Measurements from ENCODE around the gene RBM42. TPM values are rescaled to one million over a fixed set of nuclear protein-coding genes. Genes with fewer than 3 reads are reported as not detected.

RBM42 gene
- polyA plus RNA-seq, 3 donors from 2014 or later: 51.4 to 91.8 (median 72.7) TPM

DNA sequence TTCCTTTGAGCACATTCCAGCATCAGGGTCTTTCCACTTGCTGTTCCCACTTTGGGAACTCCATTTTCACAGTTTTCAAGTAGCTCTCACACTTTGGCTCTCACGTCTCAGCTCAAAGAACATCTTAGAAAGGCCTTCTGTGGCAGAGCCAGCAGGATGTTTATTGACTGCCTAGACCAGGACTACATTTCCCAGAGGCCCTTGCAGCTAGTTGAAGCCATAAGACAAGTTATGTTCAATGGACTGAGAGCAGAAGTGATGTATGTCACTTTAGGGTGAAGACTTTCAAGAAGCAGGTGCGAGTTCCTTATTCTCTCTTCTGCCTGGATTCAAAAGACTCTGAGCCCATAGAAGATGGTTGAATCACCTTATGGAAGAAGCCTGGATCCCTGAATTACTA lies 20.6 kb upstream of the RBM42 start:
- Mint-ChIP-seq H3K9me3 (peaks cover 0 to 6% (median 2%) of the 10 kb centered on the region in 6 donors), H3K27me3 (ENCODE audit: low read depth in 3 of 3) (peaks cover 6 to 7% (median 6%) of the 10 kb centered on the region in 3 donors), H3K4me3 (no peak overlapping the region), H3K4me1 (peaks cover 12% of the 10 kb centered on the region in 2 donors), H3K27ac (no peak overlapping the region), H3K36me3 (peaks cover 0 to 3% (median 0%) of the 10 kb centered on the region in 3 donors)
- DNase-seq: no peak

DNA sequence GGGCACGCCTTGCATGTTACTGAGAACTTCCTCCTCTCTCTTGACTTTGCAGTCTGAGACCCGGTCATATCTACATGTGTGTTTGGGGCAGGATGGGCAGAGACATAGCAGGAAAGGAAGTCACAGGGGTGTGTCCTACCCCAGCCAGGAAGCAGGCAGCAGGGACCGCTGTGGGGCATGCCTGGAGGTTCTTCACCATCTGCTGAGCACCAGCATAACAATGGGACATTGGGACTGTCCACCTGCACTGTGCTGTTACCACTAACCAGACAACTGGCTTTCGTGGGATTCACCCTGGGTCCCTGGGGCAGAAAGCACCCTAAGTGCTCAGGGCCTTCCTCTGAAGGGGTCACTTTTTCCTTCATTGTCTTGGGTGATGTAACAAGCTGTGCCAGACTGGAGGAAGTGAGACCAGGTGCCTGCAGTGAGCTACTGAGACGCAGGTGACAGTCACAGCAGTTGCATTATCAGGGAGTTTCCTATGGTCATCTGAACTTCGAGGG lies 18.9 kb upstream of the RBM42 start:
- peaks cover 12 to 17% of the 10 kb centered on the region in 2 donors for H3K4me1 Mint-ChIP-seq
- no peak overlapping the region for H3K27ac Mint-ChIP-seq
- peaks cover 0 to 6% (median 2%) of the 10 kb centered on the region in 6 donors for H3K9me3 Mint-ChIP-seq
- peaks cover 0 to 4% (median 0%) of the 10 kb centered on the region in 3 donors for H3K36me3 Mint-ChIP-seq
- H3K4me3 Mint-ChIP-seq: no peak overlapping the region
- no peak for DNase-seq
- peaks cover 3 to 6% (median 6%) of the 10 kb centered on the region in 3 donors for H3K27me3 Mint-ChIP-seq (ENCODE audit: low read depth in 3 of 3)

DNA sequence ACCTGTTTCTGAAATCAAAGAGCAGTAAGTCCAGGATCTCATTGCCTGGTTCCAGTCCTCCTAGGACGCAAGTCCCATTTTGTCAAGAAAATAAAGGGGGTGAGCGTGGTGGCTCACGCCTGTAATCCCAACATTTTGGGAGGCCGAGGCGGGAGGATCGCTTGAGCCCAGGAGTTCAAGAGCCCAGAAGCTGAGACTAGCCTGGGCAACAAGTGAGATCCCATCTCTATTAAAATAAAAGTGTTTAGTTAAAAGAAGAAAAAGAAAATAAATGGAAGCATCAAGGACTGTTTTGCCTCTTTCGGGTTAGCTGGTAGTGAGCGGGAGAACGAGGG lies 16.6 kb upstream of the RBM42 start:
- H3K4me3 Mint-ChIP-seq: peak overlapping the region; percentile 83 to 92 (median 87)
- H3K27me3 Mint-ChIP-seq (ENCODE audit: low read depth in 3 of 3): peaks cover 3 to 6% (median 3%) of the 10 kb centered on the region in 3 donors
- peak overlapping the region; percentile 64 to 89 (median 88) for H3K27ac Mint-ChIP-seq
- peaks cover 5 to 8% (median 7%) of the 10 kb centered on the region in 3 donors for H3K36me3 Mint-ChIP-seq
- peaks cover 12 to 17% of the 10 kb centered on the region in 2 donors for H3K4me1 Mint-ChIP-seq
- H3K9me3 Mint-ChIP-seq: peaks cover 0 to 6% (median 2%) of the 10 kb centered on the region in 6 donors
- DNase-seq: no peak

DNA sequence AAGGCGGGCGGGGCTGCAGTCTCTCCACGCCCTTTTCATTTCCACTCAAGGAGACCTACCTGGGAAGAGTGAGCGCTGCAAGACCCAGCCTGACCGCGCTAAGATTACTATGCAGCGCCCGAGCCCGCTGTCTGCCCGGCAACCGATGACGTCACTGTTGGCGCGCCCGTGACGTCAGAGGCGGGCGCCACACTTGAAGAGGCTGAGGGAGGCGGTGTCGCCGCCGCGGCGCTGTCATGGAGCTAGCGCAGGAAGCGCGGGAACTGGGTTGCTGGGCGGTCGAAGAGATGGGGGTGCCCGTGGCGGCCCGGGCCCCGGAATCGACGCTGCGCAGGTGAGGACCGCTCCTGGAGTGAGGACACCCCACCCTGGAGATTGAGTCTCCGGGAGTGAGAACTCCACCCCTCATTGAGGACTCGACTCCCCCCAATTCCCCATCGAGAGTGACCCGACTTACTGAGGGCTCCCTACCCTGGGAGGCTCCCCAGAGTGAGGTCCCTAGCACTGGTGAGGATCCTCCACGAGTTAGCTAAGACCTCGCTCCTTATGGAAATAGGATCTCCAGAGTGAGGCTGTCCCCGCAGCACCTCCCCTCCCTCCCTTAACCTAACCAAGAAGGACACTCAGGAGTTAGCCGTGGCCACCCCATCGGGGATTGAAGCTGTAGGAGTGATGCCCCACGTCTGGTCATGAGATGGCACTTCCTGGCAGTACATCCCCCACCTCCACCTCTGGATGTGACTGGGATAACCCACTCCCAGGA lies 16.1 kb upstream of the RBM42 start, which contains the start of gene HAUS5:
TSS of gene HAUS5 (plus strand) at position 177 of the 763 bp plus-strand sequence. CDS start at position 237, 60 bp downstream.
- Mint-ChIP-seq H3K27ac (peak within 1 kb of the TSS; percentile 64 to 89 (median 88)), H3K9me3 (peaks cover 0 to 6% (median 2%) of the 10 kb centered on the region in 6 donors), H3K4me3 (peak within 1 kb of the TSS; percentile 83 to 92 (median 87)), H3K27me3 (ENCODE audit: low read depth in 3 of 3) (peaks cover 3 to 6% (median 3%) of the 10 kb centered on the region in 3 donors), H3K36me3 (peaks cover 5 to 8% (median 7%) of the 10 kb centered on the region in 3 donors), H3K4me1 (peaks cover 12 to 17% of the 10 kb centered on the region in 2 donors)
- peak; percentile 93 to 95 (median 95) for DNase-seq

DNA sequence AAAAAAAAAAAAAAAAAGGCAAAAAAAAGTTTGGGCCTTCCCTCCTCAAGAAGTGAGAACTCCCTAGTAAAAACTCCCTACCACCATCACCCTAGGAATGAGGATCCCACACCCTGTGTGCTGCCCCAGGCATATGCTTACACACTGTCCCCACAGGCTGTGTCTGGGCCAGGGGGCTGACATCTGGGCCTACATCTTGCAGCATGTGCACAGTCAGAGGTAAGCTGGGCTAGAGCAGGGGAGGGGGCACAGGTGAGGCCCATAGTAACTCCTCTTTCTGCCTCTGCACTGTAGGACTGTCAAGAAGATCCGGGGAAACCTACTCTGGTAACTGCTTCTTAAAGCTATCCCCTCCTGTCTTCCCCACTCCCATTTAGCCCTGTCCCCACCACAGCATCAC lies 15.3 kb upstream of the RBM42 start:
- peaks cover 12 to 17% of the 10 kb centered on the region in 2 donors for H3K4me1 Mint-ChIP-seq
- DNase-seq: no peak
- peaks cover 0 to under 1% (median 0%) of the 10 kb centered on the region in 6 donors for H3K9me3 Mint-ChIP-seq
- peaks cover 3 to 6% (median 4%) of the 10 kb centered on the region in 3 donors for H3K27me3 Mint-ChIP-seq (ENCODE audit: low read depth in 3 of 3)
- H3K27ac Mint-ChIP-seq: peak overlapping the region in 4 of 6 donors; percentile 79 to 88 (median 82)
- peak overlapping the region; percentile 71 to 89 (median 86) for H3K4me3 Mint-ChIP-seq
- peaks cover 5 to 8% (median 7%) of the 10 kb centered on the region in 3 donors for H3K36me3 Mint-ChIP-seq

DNA sequence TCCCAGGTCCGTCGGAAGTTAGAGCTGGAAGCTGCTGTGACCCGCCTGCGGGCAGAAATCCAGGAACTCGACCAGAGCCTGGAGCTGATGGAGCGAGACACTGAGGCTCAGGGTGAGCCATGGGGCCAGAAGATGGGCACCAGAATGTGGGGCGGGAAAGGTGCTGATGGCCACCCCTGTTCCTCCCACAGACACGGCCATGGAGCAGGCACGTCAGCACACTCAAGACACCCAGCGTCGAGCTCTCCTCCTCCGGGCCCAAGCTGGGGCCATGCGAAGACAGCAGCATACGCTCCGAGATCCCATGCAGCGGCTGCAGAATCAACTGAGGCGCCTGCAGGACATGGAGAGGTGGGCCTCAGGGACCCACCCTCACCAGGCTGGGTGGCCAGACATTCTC lies 13.8 kb upstream of the RBM42 start:
- no peaks in the 10 kb centered on the region for H3K9me3 Mint-ChIP-seq
- H3K27ac Mint-ChIP-seq: peak overlapping the region in 1 of 6 donors; percentile 5
- peaks cover 5 to 8% (median 7%) of the 10 kb centered on the region in 3 donors for H3K36me3 Mint-ChIP-seq
- peaks cover 3 to 4% (median 4%) of the 10 kb centered on the region in 3 donors for H3K27me3 Mint-ChIP-seq (ENCODE audit: low read depth in 3 of 3)
- DNase-seq: no peak
- peaks cover 12 to 17% of the 10 kb centered on the region in 2 donors for H3K4me1 Mint-ChIP-seq
- H3K4me3 Mint-ChIP-seq: no peak overlapping the region

DNA sequence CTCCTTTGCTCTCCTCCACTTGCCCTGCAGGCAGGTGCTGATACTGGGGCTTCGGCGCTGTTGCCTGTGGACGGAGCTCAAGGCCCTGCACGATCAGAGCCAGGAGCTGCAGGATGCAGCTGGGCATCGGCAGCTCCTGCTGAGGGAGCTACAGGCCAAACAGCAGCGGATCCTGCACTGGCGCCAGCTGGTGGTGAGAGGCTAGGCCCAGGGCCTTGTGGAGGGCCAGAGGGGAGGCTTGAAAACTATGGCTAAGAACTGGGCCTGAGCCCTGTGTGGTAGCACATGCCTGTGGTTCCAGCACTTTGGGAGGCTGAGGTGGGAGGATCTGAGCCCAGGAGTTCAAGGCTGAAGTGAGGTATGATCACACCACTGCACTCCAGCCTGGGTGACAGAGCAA lies 10.0 kb upstream of the RBM42 start:
- H3K27me3 Mint-ChIP-seq (ENCODE audit: low read depth in 3 of 3): peaks cover 0 to 1% (median 0%) of the 10 kb centered on the region in 3 donors
- H3K9me3 Mint-ChIP-seq: no peaks in the 10 kb centered on the region
- peaks cover 0 to under 1% of the 10 kb centered on the region in 2 donors for H3K4me1 Mint-ChIP-seq
- no peak for DNase-seq
- H3K27ac Mint-ChIP-seq: no peak overlapping the region
- no peak overlapping the region for H3K4me3 Mint-ChIP-seq
- H3K36me3 Mint-ChIP-seq: peaks cover 5 to 21% (median 14%) of the 10 kb centered on the region in 3 donors

DNA sequence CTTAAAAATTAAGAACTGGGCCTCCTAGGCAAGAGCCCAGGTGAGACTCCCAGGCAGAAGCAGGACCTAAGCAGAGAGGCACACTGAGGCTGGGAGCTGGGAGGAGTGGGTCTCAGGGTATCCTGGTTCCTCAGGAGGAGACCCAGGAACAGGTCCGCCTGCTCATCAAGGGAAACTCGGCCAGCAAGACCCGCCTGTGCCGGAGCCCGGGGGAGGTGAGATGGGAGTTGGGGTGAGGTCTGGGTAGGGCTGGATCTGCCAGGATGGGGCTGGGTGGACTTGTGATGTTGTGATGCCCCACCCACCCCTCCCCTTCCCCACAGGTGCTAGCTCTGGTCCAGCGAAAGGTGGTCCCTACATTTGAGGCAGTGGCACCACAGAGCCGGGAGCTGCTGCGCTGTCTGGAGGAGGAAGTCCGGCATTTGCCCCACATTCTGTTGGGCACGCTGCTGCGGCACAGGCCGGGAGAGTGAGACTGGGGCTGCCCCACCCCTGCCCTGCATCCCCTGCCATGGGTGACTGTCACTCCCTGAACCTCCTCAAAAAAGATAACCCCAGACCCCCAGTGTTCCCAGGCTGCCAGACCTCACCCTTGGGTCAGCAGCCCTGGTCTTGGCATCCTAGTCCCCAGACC lies 9.4 kb upstream of the RBM42 start:
- no peak overlapping the region for H3K4me3 Mint-ChIP-seq
- DNase-seq: no peak
- no peaks in the 10 kb centered on the region for H3K9me3 Mint-ChIP-seq
- no peak overlapping the region for H3K27ac Mint-ChIP-seq
- peaks cover 5 to 20% (median 14%) of the 10 kb centered on the region in 3 donors for H3K36me3 Mint-ChIP-seq
- H3K27me3 Mint-ChIP-seq (ENCODE audit: low read depth in 3 of 3): peaks cover 0 to 1% (median 0%) of the 10 kb centered on the region in 3 donors
- no peaks in the 10 kb centered on the region for H3K4me1 Mint-ChIP-seq

DNA sequence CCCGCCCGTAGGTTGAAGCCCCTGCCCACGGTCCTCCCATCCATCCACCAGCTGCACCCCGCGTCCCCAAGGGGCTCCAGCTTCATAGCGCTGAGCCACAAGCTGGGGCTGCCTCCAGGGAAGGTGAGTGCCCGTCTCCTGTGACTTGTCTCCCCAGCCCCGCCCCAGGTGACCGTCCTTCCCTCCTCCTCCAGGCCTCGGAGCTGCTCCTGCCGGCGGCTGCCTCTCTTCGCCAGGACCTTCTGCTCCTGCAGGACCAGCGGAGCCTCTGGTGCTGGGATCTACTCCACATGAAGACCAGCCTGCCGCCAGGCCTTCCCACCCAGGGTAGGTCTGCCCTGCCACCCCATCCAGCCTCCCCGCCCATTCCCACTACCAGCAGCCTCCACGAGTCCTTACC lies 8.8 kb upstream of the RBM42 start:
- H3K4me1 Mint-ChIP-seq: no peaks in the 10 kb centered on the region
- peaks cover 5 to 18% (median 14%) of the 10 kb centered on the region in 3 donors for H3K36me3 Mint-ChIP-seq
- H3K27ac Mint-ChIP-seq: no peak overlapping the region

DNA sequence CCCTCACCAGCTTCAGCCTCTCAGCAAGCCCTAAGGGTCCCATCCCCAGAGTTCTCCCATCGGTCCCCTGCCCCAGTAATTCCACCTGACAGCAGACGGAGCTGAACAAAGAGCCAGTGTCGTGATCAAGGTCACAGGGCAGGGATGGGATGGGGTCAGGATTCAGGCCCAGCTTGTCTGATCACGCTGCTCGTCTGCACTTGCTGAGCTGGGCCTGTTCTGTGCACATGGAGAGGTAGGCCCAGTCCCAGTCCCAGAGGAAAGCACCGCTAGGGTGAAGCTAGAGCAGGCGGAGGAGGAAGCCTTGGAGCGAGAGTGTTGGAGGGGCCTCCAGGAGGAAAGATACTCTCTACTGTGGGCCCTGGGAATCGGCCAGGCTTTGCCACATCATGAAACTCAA lies 7.1 kb upstream of the RBM42 start:
- Mint-ChIP-seq H3K4me1 (peaks cover 0 to 1% of the 10 kb centered on the region in 2 donors), H3K9me3 (no peaks in the 10 kb centered on the region), H3K4me3 (no peak overlapping the region), H3K27me3 (ENCODE audit: low read depth in 3 of 3) (peaks cover 0 to 1% (median 0%) of the 10 kb centered on the region in 3 donors), H3K27ac (peak overlapping the region in 1 of 6 donors; percentile 35), H3K36me3 (peaks cover 0 to 13% (median 8%) of the 10 kb centered on the region in 3 donors)
- DNase-seq: no peak

More for the DNA sequence above, 8.8 kb upstream of the RBM42 start:
- H3K27me3 Mint-ChIP-seq (ENCODE audit: low read depth in 3 of 3): peaks cover 0 to 1% (median 0%) of the 10 kb centered on the region in 3 donors
- H3K4me3 Mint-ChIP-seq: no peak overlapping the region
- no peak for DNase-seq
- H3K9me3 Mint-ChIP-seq: no peaks in the 10 kb centered on the region

DNA sequence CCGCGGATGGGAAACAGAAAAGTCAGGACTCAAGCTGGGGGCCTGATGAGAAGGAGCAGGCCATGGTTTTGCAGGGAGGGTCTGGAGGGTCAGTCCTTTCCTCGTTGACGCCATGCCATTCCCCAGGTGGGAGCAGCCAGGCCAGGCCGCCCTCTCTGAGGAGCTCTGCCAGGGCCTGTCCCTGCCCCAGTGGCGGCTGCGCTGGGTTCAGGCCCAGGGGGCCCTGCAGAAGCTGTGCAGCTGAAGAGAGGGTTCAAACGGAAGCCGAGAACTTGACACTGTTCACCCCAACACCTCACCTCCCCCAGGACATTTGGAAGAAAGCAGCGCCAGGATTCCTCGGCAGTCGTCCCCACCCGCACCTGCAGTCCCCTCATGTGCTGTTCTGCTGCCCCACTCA lies 6.1 kb upstream of the RBM42 start:
- no peak for DNase-seq
- Mint-ChIP-seq H3K4me1 (peaks cover 0 to 1% of the 10 kb centered on the region in 2 donors), H3K4me3 (no peak overlapping the region), H3K27me3 (ENCODE audit: low read depth in 3 of 3) (peaks cover 0 to 1% (median 0%) of the 10 kb centered on the region in 3 donors), H3K9me3 (no peaks in the 10 kb centered on the region), H3K36me3 (peaks cover 0 to 13% (median 7%) of the 10 kb centered on the region in 3 donors), H3K27ac (no peak overlapping the region)

DNA sequence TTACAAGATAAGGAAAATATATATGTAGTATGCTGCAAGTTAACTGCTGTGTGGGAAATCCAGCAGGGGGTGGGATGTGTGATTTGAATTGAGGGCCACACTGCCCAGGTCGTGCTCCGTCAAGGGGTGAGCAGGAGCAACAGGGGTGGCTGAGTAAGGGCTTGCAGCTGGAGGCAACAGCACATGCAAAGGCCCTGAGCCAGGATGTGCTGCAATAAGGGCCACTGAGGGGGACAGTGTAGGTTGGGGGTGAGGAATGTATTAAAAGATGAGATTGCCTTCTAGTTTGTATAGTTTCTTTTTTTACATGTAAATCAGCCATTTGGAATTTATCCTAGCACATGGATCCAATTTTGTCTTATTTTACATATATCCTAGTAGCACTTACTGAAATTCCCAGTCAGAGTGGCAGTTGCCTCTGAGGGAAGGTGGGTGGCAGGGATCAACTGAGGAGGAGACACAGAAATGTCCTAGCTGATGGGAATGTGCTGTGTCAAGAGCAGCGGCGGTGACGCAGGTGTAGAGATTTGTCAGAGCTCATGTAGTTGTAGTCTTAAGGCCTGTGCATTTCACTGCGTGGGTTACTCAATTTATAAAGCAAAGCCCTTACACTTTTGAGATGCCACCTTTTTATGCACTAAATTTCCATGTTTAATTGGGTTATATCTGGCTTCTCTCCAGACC lies 5.4 kb upstream of the RBM42 start:
- H3K4me3 Mint-ChIP-seq: no peak overlapping the region
- no peaks in the 10 kb centered on the region for H3K9me3 Mint-ChIP-seq
- peak overlapping the region in 2 of 6 donors; percentile 10 to 18 for H3K27ac Mint-ChIP-seq

DNA sequence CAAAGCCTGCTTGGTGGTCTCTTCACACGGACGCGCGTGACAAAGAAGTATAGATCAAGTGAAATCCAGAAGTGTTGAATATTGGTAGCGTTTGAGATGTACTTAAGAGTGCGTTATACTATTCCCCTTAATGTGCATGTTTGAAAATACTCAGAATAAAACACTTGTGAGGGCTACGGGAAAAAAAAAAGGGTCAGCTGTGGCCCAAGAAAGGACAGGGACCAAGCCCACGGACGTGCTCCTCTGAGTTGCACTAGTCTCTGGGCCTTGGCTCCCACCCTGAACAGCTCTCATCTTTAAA lies 622 bp upstream of the RBM42 start:
- no peak for DNase-seq
- Mint-ChIP-seq H3K9me3 (no peaks in the 10 kb centered on the region), H3K36me3 (peaks cover 10 to 24% (median 15%) of the 10 kb centered on the region in 3 donors), H3K27ac (peak overlapping the region; percentile 91 to 99 (median 98)), H3K4me3 (peak overlapping the region; percentile 95 to 100 (median 99)), H3K4me1 (peaks cover 21 to 32% of the 10 kb centered on the region in 2 donors), H3K27me3 (ENCODE audit: low read depth in 3 of 3) (peaks cover 5 to 8% (median 5%) of the 10 kb centered on the region in 3 donors)

More for the DNA sequence above, 5.4 kb upstream of the RBM42 start:
- Mint-ChIP-seq H3K36me3 (peaks cover 0 to 13% (median 7%) of the 10 kb centered on the region in 3 donors), H3K4me1 (peaks cover 5 to 7% of the 10 kb centered on the region in 2 donors), H3K27me3 (ENCODE audit: low read depth in 3 of 3) (peaks cover 0 to 3% (median under 1%) of the 10 kb centered on the region in 3 donors)
- no peak for DNase-seq
